ENCODE results near the gene UBASH3A. TPM values are rescaled to one million over a fixed set of nuclear protein-coding genes. Genes with fewer than 3 reads are reported as not detected.

The UBASH3A gene
- total RNA-seq, 1 experiment from 2014 or later = 0.07 TPM

DNA sequence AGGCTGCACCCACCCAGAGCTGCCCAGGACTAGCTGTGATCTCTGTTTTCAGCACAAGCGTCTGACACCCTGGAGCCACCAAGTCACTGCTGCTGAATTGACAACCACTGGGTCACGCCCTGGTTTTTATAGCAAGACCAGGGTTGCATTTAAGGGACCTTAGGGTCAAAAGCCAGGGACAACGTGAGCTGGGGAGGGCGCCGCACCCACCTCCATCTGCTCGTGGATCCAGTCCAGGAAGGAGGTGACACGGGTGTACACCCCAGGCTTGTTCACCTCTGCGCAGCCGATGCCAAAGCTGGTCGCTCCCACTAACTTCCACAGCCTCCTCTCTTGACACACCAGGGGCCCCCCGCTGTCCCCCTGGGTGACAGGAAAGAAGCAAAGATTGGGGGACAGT, 28.2 kb upstream of the UBASH3A start:
- Histone ChIP-seq H3K9me2 (ENCODE audit: insufficient read depth) (no peaks in the 10 kb centered on the region), H2AFZ (ENCODE audit: low read depth, low read length, poor library complexity, severe bottlenecking) (no peak overlapping the region), H3K9me3 (ENCODE audit: control insufficient read depth in 1 of 2, insufficient read depth in 1 of 2, low read depth in 1 of 2, low read length in 2 of 2) (no peaks in the 10 kb centered on the region), H3K4me3 (replicated peaks in 1 of 2; ENCODE audit: low read depth in 1 of 2, low read length in 2 of 2) (no peak overlapping the region), H3K36me3 (ENCODE audit: control insufficient read depth in 1 of 2, insufficient read depth in 2 of 2, low read length in 2 of 2) (no peaks in the 10 kb centered on the region), H3K27ac (ENCODE audit: low read depth, low read length) (no peak overlapping the region), H3K4me2 (ENCODE audit: low read length) (no peak overlapping the region), H3K4me1 (ENCODE audit: control insufficient read depth in 1 of 2, insufficient read depth in 2 of 2, low read length in 2 of 2) (no peaks in the 10 kb centered on the region), H3K27me3 (ENCODE audit: insufficient read depth, low read length) (0 out of 2 replicates have a peak, but pooled peaks cover 3% of the 10 kb centered on the region), H3K79me2 (ENCODE audit: insufficient read depth, low read length) (no peaks in the 10 kb centered on the region), H3K9ac (ENCODE audit: low read length) (no peak overlapping the region), H4K20me1 (ENCODE audit: insufficient read depth) (no peaks in the 10 kb centered on the region)
- BruUV-seq (replicated peaks) = no TSS peak
- ATAC-seq (no peak), DNase-seq (ENCODE audit: low read depth, low spot score) (no peak)
- ChIA-PET CTCF (interaction anchor here (1.8 kb wide), 1 partner anchor 14 kb away, joined by 5 read pairs; no protein-coding TSS in a partner anchor), POLR2A (no interaction called here), RAD21 (ENCODE audit: low non-redundant PET in 1 of 2, low total read pairs in 2 of 2, uncharacterized antibody in 2 of 2, unreplicated experiment in 2 of 2) (no interaction called here)
- TF ChIP-seq ZFX (IDR thresholded peaks at IDR 0.05) = no peak
- TF ChIP-seq FOSL1 (IDR thresholded peaks at IDR 0.05; ENCODE audit: low read depth) = no peak
- no peak for TF ChIP-seq JUND (IDR thresholded peaks at IDR 0.05)
- TF ChIP-seq, protein P1, sequence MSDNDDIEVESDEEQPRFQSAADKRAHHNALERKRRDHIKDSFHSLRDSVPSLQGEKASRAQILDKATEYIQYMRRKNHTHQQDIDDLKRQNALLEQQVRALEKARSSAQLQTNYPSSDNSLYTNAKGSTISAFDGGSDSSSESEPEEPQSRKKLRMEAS (IDR thresholded peaks at IDR 0.05) = no peak
- TF ChIP-seq ELF1 (IDR thresholded peaks at IDR 0.05; ENCODE audit: borderline replicate concordance, low read depth) = no peak
- TF ChIP-seq, protein P2, sequence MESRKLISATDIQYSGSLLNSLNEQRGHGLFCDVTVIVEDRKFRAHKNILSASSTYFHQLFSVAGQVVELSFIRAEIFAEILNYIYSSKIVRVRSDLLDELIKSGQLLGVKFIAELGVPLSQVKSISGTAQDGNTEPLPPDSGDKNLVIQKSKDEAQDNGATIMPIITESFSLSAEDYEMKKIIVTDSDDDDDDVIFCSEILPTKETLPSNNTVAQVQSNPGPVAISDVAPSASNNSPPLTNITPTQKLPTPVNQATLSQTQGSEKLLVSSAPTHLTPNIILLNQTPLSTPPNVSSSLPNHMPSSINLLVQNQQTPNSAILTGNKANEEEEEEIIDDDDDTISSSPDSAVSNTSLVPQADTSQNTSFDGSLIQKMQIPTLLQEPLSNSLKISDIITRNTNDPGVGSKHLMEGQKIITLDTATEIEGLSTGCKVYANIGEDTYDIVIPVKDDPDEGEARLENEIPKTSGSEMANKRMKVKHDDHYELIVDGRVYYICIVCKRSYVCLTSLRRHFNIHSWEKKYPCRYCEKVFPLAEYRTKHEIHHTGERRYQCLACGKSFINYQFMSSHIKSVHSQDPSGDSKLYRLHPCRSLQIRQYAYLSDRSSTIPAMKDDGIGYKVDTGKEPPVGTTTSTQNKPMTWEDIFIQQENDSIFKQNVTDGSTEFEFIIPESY (IDR thresholded peaks at IDR 0.05; ENCODE audit: extremely low read depth, insufficient replicate concordance, low read length) = no peak
- no peak for TF ChIP-seq POLR2A (IDR thresholded peaks at IDR 0.05; ENCODE audit: borderline replicate concordance, extremely low read depth, insufficient read depth, insufficient read length)
- no peak for TF ChIP-seq EGR1 (IDR thresholded peaks at IDR 0.05; ENCODE audit: low read depth)
- TF ChIP-seq EZH2 (IDR thresholded peaks at IDR 0.05) = no peak
- TF ChIP-seq CEBPB (IDR thresholded peaks at IDR 0.05; ENCODE audit: low read depth) = no peak
- TF ChIP-seq, protein P3, sequence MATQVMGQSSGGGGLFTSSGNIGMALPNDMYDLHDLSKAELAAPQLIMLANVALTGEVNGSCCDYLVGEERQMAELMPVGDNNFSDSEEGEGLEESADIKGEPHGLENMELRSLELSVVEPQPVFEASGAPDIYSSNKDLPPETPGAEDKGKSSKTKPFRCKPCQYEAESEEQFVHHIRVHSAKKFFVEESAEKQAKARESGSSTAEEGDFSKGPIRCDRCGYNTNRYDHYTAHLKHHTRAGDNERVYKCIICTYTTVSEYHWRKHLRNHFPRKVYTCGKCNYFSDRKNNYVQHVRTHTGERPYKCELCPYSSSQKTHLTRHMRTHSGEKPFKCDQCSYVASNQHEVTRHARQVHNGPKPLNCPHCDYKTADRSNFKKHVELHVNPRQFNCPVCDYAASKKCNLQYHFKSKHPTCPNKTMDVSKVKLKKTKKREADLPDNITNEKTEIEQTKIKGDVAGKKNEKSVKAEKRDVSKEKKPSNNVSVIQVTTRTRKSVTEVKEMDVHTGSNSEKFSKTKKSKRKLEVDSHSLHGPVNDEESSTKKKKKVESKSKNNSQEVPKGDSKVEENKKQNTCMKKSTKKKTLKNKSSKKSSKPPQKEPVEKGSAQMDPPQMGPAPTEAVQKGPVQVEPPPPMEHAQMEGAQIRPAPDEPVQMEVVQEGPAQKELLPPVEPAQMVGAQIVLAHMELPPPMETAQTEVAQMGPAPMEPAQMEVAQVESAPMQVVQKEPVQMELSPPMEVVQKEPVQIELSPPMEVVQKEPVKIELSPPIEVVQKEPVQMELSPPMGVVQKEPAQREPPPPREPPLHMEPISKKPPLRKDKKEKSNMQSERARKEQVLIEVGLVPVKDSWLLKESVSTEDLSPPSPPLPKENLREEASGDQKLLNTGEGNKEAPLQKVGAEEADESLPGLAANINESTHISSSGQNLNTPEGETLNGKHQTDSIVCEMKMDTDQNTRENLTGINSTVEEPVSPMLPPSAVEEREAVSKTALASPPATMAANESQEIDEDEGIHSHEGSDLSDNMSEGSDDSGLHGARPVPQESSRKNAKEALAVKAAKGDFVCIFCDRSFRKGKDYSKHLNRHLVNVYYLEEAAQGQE (IDR thresholded peaks at IDR 0.05; ENCODE audit: low read depth) = no peak
- TF ChIP-seq SP1 (IDR thresholded peaks at IDR 0.05; ENCODE audit: low read depth) = no peak
- no peak for TF ChIP-seq ZNF274 (IDR thresholded peaks at IDR 0.05; ENCODE audit: low read depth, low read length)
- intact Hi-C loops (cut with micrococcal nuclease) = no loop called here

Measured in HCT116 (cell line).